Osteocyte (in vitro differentiated cells): ENCODE data around the gene RFTN2. TPM values are rescaled to one million over a fixed set of nuclear protein-coding genes. Genes with fewer than 3 reads are reported as not detected.
"Not testable (repeated sequence)": the region's sequence is repeated elsewhere in the genome, so short reads cannot be mapped to it uniquely, and the experiment has no call there.

ENCODE experiments used
- DNase-seq: peaks from one replicate; pipeline ENCODE4 v3.0.0; 2021; ENCODE audit warnings: mixed read lengths; ENCODE audit not compliant: unreplicated experiment; ENCODE audit errors: extremely low spot score
- H3K27ac Mint-ChIP-seq: one replicate; pipeline ENCODE4 v1.8.0; 2021; ENCODE audit warnings: mild to moderate bottlenecking, mixed read lengths; ENCODE audit not compliant: unreplicated experiment
- H3K27me3 Mint-ChIP-seq: one replicate; pipeline ENCODE4 v1.8.0; 2021; ENCODE audit warnings: mixed read lengths; ENCODE audit not compliant: unreplicated experiment
- H3K36me3 Mint-ChIP-seq: one replicate; pipeline ENCODE4 v1.8.0; 2021; ENCODE audit warnings: mixed read lengths; ENCODE audit not compliant: unreplicated experiment
- H3K4me1 Mint-ChIP-seq: one replicate; pipeline ENCODE4 v1.8.0; 2021; ENCODE audit warnings: mixed read lengths; ENCODE audit not compliant: unreplicated experiment
- H3K4me3 Mint-ChIP-seq: one replicate; pipeline ENCODE4 v1.8.0; 2021; ENCODE audit warnings: mild to moderate bottlenecking, moderate library complexity, mixed read lengths; ENCODE audit not compliant: unreplicated experiment
- H3K9me3 Mint-ChIP-seq: one replicate; pipeline ENCODE4 v1.8.0; 2021; ENCODE audit warnings: mixed read lengths; ENCODE audit not compliant: unreplicated experiment
- CTCF ChIP-seq: fragments of 200-600 bp; sonication (generic); IDR thresholded peaks from 2 replicates; pipeline ENCODE4 v1.5.0; 2021; ENCODE audit warnings: antibody characterized with exemption, mild to moderate bottlenecking, moderate library complexity
- total RNA-seq: library from RNA; stranded (reverse); gene quantifications from 2 replicates; pipeline ENCODE4 v1.2.1, GENCODE V29; 2021

The RFTN2 gene
- total RNA-seq, 1 donor from 2014 or later = 29.4 TPM

GRCh38 chr2:197666277-197666676 is 9.1 kb downstream of the RFTN2 start:
- Mint-ChIP-seq H3K36me3 (peaks cover 44% of the 10 kb centered on the region), H3K27ac (no peak overlapping the region), H3K4me3 (no peak overlapping the region), H3K9me3 (peaks cover 63% of the 10 kb centered on the region), H3K4me1 (peaks cover 7% of the 10 kb centered on the region), H3K27me3 (no peaks in the 10 kb centered on the region)
- no peak for TF ChIP-seq CTCF
- DNase-seq = no peak

GRCh38 chr2:197661626-197662025 is 13.8 kb downstream of the RFTN2 start:
- Mint-ChIP-seq H3K4me3 (no peak overlapping the region), H3K27ac (no peak overlapping the region), H3K4me1 (no peaks in the 10 kb centered on the region), H3K27me3 (no peaks in the 10 kb centered on the region), H3K9me3 (peaks cover 32% of the 10 kb centered on the region), H3K36me3 (peaks cover 17% of the 10 kb centered on the region)
- DNase-seq = no peak
- TF ChIP-seq CTCF = no peak

GRCh38 chr2:197657562-197657961 is 17.8 kb downstream of the RFTN2 start:
- no peak overlapping the region for H3K27ac Mint-ChIP-seq
- peaks cover 20% of the 10 kb centered on the region for H3K36me3 Mint-ChIP-seq
- no peak overlapping the region for H3K4me3 Mint-ChIP-seq
- H3K9me3 Mint-ChIP-seq = peaks cover 8% of the 10 kb centered on the region
- H3K4me1 Mint-ChIP-seq = no peaks in the 10 kb centered on the region
- DNase-seq = no peak
- H3K27me3 Mint-ChIP-seq = no peaks in the 10 kb centered on the region
- TF ChIP-seq CTCF = no peak

- Mint-ChIP-seq H3K36me3 (peaks cover 56% of the 10 kb centered on the region), H3K4me3 (no peak overlapping the region), H3K27me3 (no peaks in the 10 kb centered on the region), H3K9me3 (no peaks in the 10 kb centered on the region), H3K4me1 (no peaks in the 10 kb centered on the region), H3K27ac (no peak overlapping the region)
- DNase-seq = no peak
- TF ChIP-seq CTCF = no peak
These were observed 27.3 kb downstream of the RFTN2 start for GRCh38 chr2:197647961-197648690.

GRCh38 chr2:197641666-197642065 is 33.7 kb downstream of the RFTN2 start:
- H3K4me3 Mint-ChIP-seq = no peak overlapping the region
- H3K27ac Mint-ChIP-seq = no peak overlapping the region
- H3K27me3 Mint-ChIP-seq = no peaks in the 10 kb centered on the region
- H3K9me3 Mint-ChIP-seq = peaks cover 5% of the 10 kb centered on the region
- no peaks in the 10 kb centered on the region for H3K4me1 Mint-ChIP-seq
- H3K36me3 Mint-ChIP-seq = peaks cover 47% of the 10 kb centered on the region
- no peak for TF ChIP-seq CTCF
- no peak for DNase-seq

GRCh38 chr2:197640571-197641122 is 34.7 kb downstream of the RFTN2 start:
- not testable (repeated sequence) for H3K4me3 Mint-ChIP-seq, H3K27ac Mint-ChIP-seq, H3K4me1 Mint-ChIP-seq, H3K9me3 Mint-ChIP-seq, H3K27me3 Mint-ChIP-seq, DNase-seq
- H3K36me3 Mint-ChIP-seq = peaks cover 40% of the 10 kb centered on the region
